IMR-90 (cell line): ENCODE data around the gene ESYT1. TPM values are rescaled to one million over a fixed set of nuclear protein-coding genes. Genes with fewer than 3 reads are reported as not detected.
A peak's percentile ranks its signal among the peaks of the same experiment; 100 is the strongest.

Experiments used
- SMC3 ChIP-seq: fragments of 150-350 bp; IDR thresholded peaks from 2 replicates; pipeline ENCODE4 v1.6.1; 2016; ENCODE audit warnings: low read depth, mild to moderate bottlenecking, antibody characterized with exemption, low read length, moderate library complexity
- polyA plus RNA-seq, 3 experiments: library from polyadenylated mRNA; depleted of rRNA; stranded (reverse); fragments of >200 nt; gene quantifications; 2 replicates each; pipeline ENCODE4 v1.2.3, GENCODE V29; 2012; ENCODE audit warnings: low replicate concordance in 1 of 3
- total RNA-seq: library from RNA; depleted of rRNA; stranded (reverse); fragments of >200 nt; gene quantifications from 2 replicates; pipeline ENCODE4 v1.2.3, GENCODE V29; 2012
- TF ChIP-seq, protein P1 (sequence below): fragments of 150-350 bp; IDR thresholded peaks from 2 replicates; pipeline ENCODE4 v1.6.1; 2016; ENCODE audit warnings: low read depth, mild to moderate bottlenecking, low read length, moderate library complexity, borderline replicate concordance

Gene ESYT1
- total and polyA plus RNA-seq, 2 of the 4 experiments (the other 2 are of a cell fraction), result 150 to 153 TPM

DNA sequence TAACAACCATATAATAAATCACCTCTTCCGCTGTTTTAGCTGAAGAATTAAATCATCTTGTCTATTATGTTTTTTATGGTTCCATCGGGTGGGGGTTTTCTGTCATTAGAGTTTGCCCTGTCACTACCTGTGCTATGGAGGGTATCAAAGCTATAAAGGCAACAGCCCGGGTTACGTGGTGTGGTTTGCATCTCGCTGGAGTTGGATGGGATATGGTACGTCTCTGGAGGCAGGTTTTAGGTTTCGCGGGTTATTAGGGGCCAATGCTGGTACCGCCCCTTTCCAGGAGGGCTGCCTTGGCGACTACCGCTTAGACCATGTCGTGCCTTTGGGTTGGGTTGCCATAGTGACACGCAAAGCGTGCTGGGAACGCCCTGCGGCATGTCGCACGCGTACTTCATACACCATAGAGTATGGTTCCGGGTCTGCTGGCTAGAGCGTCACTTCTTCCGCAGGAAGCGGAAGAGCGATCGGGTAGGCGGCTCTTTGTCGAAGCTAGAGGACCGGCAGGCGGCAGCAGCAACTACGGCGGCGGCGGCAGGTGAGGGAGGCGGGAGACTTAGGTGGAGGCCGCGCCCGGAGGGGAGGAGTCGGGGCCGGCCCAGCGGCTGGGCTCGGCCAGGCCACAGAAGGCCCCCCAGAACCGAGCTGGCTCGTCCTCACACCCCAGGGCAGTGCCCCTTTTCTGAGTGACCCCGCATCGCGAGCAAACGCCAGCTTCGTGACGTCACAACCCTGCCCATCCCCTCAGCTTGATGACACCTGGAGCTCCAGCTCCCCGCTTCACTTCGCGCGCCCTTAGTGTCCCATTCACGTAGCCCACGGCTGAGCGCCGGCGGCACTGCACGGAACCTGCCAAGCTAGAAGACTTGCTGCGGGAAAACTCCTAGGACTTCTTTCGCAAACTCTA is 10.0 kb upstream of the ESYT1 start, which contains the start of gene ZC3H10 (continued):
- TF ChIP-seq SMC3, result no peak
- TF ChIP-seq, protein P1, sequence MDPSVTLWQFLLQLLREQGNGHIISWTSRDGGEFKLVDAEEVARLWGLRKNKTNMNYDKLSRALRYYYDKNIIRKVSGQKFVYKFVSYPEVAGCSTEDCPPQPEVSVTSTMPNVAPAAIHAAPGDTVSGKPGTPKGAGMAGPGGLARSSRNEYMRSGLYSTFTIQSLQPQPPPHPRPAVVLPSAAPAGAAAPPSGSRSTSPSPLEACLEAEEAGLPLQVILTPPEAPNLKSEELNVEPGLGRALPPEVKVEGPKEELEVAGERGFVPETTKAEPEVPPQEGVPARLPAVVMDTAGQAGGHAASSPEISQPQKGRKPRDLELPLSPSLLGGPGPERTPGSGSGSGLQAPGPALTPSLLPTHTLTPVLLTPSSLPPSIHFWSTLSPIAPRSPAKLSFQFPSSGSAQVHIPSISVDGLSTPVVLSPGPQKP, result 0 out of 2 replicates have a peak, but pooled peaks have one; percentile 26
